SK-N-SH treated with all-trans-retinoic acid at 6 μM for 48 hours (cell line): ENCODE results near the gene MS4A14.

Experiments used
- ATAC-seq: fragments of 200-7000 bp; cut with Tn5 transposase; 3 replicates; pipeline ENCODE4 v1.9.1; 2020; ENCODE audit warnings: mild to moderate bottlenecking, moderate library complexity
- ARNTL ChIP-seq: fragments of 450-650 bp; formaldehyde crosslinking; IDR thresholded peaks from 2 replicates; pipeline ENCODE4 v1.5.0; 2020; ENCODE audit warnings: low read depth, mild to moderate bottlenecking, moderate library complexity, borderline replicate concordance
- BACH2 ChIP-seq: fragments of 250-450 bp; sonication (Bioruptor Pico); IDR thresholded peaks from 2 replicates; pipeline ENCODE4 v1.9.0; 2021; ENCODE audit warnings: mild to moderate bottlenecking, borderline replicate concordance
- ESRRG ChIP-seq: fragments of 250-450 bp; sonication (Bioruptor Pico); IDR thresholded peaks from 2 replicates; pipeline ENCODE4 v1.6.1; 2021; ENCODE audit warnings: mild to moderate bottlenecking
- GLIS3 ChIP-seq: fragments of 250-450 bp; sonication (Bioruptor Pico); IDR thresholded peaks from 2 replicates; pipeline ENCODE4 v1.5.0; 2020; ENCODE audit warnings: mild to moderate bottlenecking, moderate library complexity
- ISL1 ChIP-seq: fragments of 250-450 bp; sonication (Bioruptor Pico); IDR thresholded peaks from 2 replicates; pipeline ENCODE4 v2.1.2; 2022; ENCODE audit warnings: mild to moderate bottlenecking, moderate library complexity
- POU6F1 ChIP-seq: fragments of 250-450 bp; sonication (Bioruptor Pico); IDR thresholded peaks from 2 replicates; pipeline ENCODE4 v1.8.0; 2021; ENCODE audit warnings: low read depth, mild to moderate bottlenecking, moderate library complexity, borderline replicate concordance
- PPARA ChIP-seq: fragments of 250-450 bp; sonication (Bioruptor Pico); IDR thresholded peaks from 2 replicates; pipeline ENCODE4 v1.5.0; 2020; ENCODE audit warnings: mild to moderate bottlenecking, borderline replicate concordance
- RARB ChIP-seq: fragments of 250-450 bp; sonication (Bioruptor Pico); IDR thresholded peaks from 2 replicates; pipeline ENCODE4 v1.8.0; 2021; ENCODE audit warnings: mild to moderate bottlenecking, moderate library complexity
- SNAI2 ChIP-seq: fragments of 250-450 bp; sonication (Bioruptor Pico); IDR thresholded peaks from 2 replicates; pipeline ENCODE4 v1.5.0; 2020; ENCODE audit warnings: mild to moderate bottlenecking, moderate library complexity
- TCF4 ChIP-seq: fragments of 250-450 bp; sonication (Bioruptor Pico); IDR thresholded peaks from 2 replicates; pipeline ENCODE4 v1.8.0; 2021; ENCODE audit warnings: mild to moderate bottlenecking, moderate library complexity, borderline replicate concordance
- TOX ChIP-seq: fragments of 250-450 bp; sonication (Bioruptor Pico); IDR thresholded peaks from 2 replicates; pipeline ENCODE4 v1.8.0; 2021; ENCODE audit warnings: mild to moderate bottlenecking, moderate library complexity, borderline replicate concordance
- TSHZ2 ChIP-seq: fragments of 250-450 bp; sonication (Bioruptor Pico); IDR thresholded peaks from 2 replicates; pipeline ENCODE4 v1.5.0; 2020; ENCODE audit warnings: mild to moderate bottlenecking, moderate library complexity
- ZFP3 ChIP-seq: fragments of 250-450 bp; sonication (Bioruptor Pico); IDR thresholded peaks from 2 replicates; pipeline ENCODE4 v1.5.0; 2020; ENCODE audit warnings: mild to moderate bottlenecking, moderate library complexity
- ZFP30 ChIP-seq: fragments of 450-650 bp; formaldehyde crosslinking; IDR thresholded peaks from 2 replicates; pipeline ENCODE4 v1.5.0; 2022; ENCODE audit warnings: mild to moderate bottlenecking, moderate library complexity
- ZNF565 ChIP-seq: fragments of 450-650 bp; formaldehyde crosslinking; conservative IDR thresholded peaks from 2 replicates; pipeline ENCODE4 v1.5.0; 2020; ENCODE audit warnings: low read depth, mild to moderate bottlenecking, moderate library complexity
- ZNF70 ChIP-seq: fragments of 450-650 bp; formaldehyde crosslinking; IDR thresholded peaks from 2 replicates; pipeline ENCODE4 v1.5.0; 2020; ENCODE audit warnings: mild to moderate bottlenecking, moderate library complexity
- ZNF8 ChIP-seq: fragments of 450-650 bp; formaldehyde crosslinking; IDR thresholded peaks from 2 replicates; pipeline ENCODE4 v1.5.0; 2020; ENCODE audit warnings: mild to moderate bottlenecking, moderate library complexity
- TF ChIP-seq, protein P1 (sequence below): fragments of 250-450 bp; sonication (Bioruptor Pico); IDR thresholded peaks from 2 replicates; pipeline ENCODE4 v1.5.1; 2021; ENCODE audit warnings: mild to moderate bottlenecking, moderate library complexity
- TF ChIP-seq, protein P2 (sequence below): fragments of 250-450 bp; sonication (Bioruptor Pico); IDR thresholded peaks from 2 replicates; pipeline ENCODE4 v1.5.1; 2020; ENCODE audit warnings: low read depth, mild to moderate bottlenecking, moderate library complexity
- TF ChIP-seq, protein P3 (sequence below): fragments of 250-450 bp; sonication (Bioruptor Pico); IDR thresholded peaks from 2 replicates; pipeline ENCODE4 v1.8.0; 2020; ENCODE audit warnings: mild to moderate bottlenecking, moderate library complexity, borderline replicate concordance

The MS4A14 gene

DNA sequence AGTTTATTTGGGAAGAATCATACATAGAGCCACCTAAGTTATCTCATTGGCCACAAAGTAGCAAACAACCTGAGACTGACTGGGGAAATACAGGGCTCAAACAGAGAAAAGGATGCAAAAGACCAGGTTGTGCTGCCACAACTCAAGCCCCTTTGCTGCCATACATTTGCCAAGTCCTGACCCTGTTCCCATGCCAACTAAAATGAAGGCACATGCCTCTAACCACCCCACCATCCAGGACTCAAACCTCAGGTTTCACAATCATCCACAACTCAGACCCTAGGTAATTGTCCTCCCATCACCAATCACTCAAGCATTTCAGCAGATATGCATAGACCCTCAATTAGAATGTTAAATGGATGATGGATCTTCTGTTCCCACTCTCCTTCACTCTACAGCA is 58.0 kb downstream of the MS4A14 start:
- no peak for ATAC-seq
- TF ChIP-seq GLIS3 (CRISPR knock-in tag) (no peak), ZNF565 (CRISPR knock-in tag) (no peak), POU6F1 (no peak), BACH2 (CRISPR knock-in tag) (no peak), ESRRG (CRISPR knock-in tag) (no peak), ISL1 (CRISPR knock-in tag) (no peak), TSHZ2 (CRISPR knock-in tag) (no peak), ZFP30 (CRISPR knock-in tag) (no peak), ZNF8 (CRISPR knock-in tag) (no peak), ARNTL (CRISPR knock-in tag) (no peak), ZNF70 (CRISPR knock-in tag) (no peak), TOX (CRISPR knock-in tag) (no peak), ZFP3 (CRISPR knock-in tag) (no peak)
- TF ChIP-seq, protein P1, sequence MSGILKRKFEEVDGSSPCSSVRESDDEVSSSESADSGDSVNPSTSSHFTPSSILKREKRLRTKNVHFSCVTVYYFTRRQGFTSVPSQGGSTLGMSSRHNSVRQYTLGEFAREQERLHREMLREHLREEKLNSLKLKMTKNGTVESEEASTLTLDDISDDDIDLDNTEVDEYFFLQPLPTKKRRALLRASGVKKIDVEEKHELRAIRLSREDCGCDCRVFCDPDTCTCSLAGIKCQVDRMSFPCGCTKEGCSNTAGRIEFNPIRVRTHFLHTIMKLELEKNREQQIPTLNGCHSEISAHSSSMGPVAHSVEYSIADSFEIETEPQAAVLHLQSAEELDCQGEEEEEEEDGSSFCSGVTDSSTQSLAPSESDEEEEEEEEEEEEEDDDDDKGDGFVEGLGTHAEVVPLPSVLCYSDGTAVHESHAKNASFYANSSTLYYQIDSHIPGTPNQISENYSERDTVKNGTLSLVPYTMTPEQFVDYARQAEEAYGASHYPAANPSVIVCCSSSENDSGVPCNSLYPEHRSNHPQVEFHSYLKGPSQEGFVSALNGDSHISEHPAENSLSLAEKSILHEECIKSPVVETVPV, result no peak
- TF ChIP-seq, protein P2, sequence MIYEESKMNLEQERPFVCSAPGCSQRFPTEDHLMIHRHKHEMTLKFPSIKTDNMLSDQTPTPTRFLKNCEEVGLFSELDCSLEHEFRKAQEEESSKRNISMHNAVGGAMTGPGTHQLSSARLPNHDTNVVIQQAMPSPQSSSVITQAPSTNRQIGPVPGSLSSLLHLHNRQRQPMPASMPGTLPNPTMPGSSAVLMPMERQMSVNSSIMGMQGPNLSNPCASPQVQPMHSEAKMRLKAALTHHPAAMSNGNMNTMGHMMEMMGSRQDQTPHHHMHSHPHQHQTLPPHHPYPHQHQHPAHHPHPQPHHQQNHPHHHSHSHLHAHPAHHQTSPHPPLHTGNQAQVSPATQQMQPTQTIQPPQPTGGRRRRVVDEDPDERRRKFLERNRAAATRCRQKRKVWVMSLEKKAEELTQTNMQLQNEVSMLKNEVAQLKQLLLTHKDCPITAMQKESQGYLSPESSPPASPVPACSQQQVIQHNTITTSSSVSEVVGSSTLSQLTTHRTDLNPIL, result no peak
- TF ChIP-seq, protein P3, sequence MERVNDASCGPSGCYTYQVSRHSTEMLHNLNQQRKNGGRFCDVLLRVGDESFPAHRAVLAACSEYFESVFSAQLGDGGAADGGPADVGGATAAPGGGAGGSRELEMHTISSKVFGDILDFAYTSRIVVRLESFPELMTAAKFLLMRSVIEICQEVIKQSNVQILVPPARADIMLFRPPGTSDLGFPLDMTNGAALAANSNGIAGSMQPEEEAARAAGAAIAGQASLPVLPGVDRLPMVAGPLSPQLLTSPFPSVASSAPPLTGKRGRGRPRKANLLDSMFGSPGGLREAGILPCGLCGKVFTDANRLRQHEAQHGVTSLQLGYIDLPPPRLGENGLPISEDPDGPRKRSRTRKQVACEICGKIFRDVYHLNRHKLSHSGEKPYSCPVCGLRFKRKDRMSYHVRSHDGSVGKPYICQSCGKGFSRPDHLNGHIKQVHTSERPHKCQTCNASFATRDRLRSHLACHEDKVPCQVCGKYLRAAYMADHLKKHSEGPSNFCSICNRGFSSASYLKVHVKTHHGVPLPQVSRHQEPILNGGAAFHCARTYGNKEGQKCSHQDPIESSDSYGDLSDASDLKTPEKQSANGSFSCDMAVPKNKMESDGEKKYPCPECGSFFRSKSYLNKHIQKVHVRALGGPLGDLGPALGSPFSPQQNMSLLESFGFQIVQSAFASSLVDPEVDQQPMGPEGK (CRISPR knock-in tag), result no peak

DNA sequence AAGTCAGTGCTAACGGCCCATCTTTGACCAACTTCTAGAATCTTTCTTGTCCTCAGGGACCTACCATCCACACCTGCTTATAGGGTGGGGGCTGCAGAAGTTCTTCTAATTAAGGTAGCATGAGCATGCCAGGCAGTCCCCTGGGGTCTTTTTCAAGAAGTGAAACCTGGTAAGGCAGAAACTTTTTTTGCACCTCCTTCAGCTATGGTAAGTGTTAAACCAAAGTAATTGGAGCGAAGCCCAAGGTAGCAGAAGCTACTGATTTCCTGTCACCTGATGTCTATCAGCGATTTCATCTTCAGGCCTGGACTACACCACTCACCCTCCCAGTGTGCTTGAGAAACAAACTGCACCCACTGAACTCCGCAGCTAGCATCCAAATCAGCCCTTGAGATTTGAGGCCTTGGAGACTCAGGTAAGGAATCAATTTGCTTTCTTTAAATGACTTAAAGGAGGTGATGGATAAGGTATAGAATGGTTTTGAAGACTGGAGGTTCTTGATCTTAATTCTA is 59.3 kb downstream of the MS4A14 start, which contains the start of gene MS4A1:
TSS of gene MS4A1 (plus strand) at position 317 of the 512 bp plus-strand sequence. CDS start 6,528 bp downstream, outside the sequence.
- ATAC-seq, result no peak

More for the DNA sequence above, 59.3 kb downstream of the MS4A14 start, which contains the start of gene MS4A1:
- TF ChIP-seq ZNF8 (CRISPR knock-in tag) (no peak), ZNF565 (CRISPR knock-in tag) (no peak), POU6F1 (no peak), TCF4 (no peak), TOX (CRISPR knock-in tag) (no peak), ISL1 (CRISPR knock-in tag) (no peak), GLIS3 (CRISPR knock-in tag) (no peak), ESRRG (CRISPR knock-in tag) (no peak), SNAI2 (CRISPR knock-in tag) (no peak), RARB (CRISPR knock-in tag) (no peak), PPARA (CRISPR knock-in tag) (no peak), ZFP30 (CRISPR knock-in tag) (no peak)
- TF ChIP-seq, protein P1, result no peak
- TF ChIP-seq, protein P2, result no peak
